ENCODE results near the gene NELL2.

The NELL2 gene

DNA sequence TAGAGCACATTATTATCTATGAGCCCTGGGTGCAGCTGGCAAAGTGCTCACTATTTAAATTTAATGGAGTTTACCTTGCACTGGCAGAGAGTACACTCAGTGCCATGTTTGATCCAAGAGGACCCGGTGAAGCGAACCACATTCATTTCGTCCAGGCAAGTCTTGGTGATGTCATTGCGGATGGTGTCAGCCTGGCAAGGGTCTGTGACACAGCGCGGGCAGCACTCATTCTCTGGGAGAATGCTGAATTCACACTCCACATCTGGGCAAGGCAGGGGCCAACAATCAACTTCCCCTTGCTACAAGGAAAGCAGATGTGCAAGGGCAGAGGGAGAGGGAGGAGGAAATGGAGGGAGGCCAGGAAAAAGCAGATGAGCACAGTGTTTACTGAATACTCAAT, 356.2 kb downstream of the NELL2 start:
- H3K36me3 ChIP-seq (ENCODE audit: control insufficient read depth in 1 of 2, insufficient read depth in 2 of 2, low read depth in 1 of 2, low read length in 2 of 2), result no peaks in the 10 kb centered on the region
- no peak overlapping the region for H3K4me3 ChIP-seq (ENCODE audit: insufficient read depth in 1 of 2, low read depth in 1 of 2, low read length in 2 of 2)
- WGBS, result 96% methylated on average over 6 of the region's 6 CpGs
- no peaks in the 10 kb centered on the region for H3K9me3 ChIP-seq (ENCODE audit: control insufficient read depth, low read length)
- H3K4ac ChIP-seq (ENCODE audit: low read depth in 1 of 2, low read length in 2 of 2), result no peak overlapping the region
- no peak overlapping the region for H4K8ac ChIP-seq (ENCODE audit: low read length)
- H3K14ac ChIP-seq (ENCODE audit: low read length in 2 of 2), result no peak overlapping the region
- no peak overlapping the region for H3K27ac ChIP-seq (ENCODE audit: low read length, poor library complexity, severe bottlenecking)
- H3K9ac ChIP-seq (ENCODE audit: low read length), result no peak overlapping the region
- H3K23ac ChIP-seq (ENCODE audit: low read length in 2 of 2), result no peak overlapping the region
- no peak overlapping the region for H2AK5ac ChIP-seq (ENCODE audit: low read length, severe bottlenecking)
- H2AFZ ChIP-seq (ENCODE audit: low read depth, low read length), result no peak overlapping the region
- no peak overlapping the region for H4K91ac ChIP-seq (ENCODE audit: low read length)
- no peaks in the 10 kb centered on the region for H3K79me1 ChIP-seq (replicated peaks; ENCODE audit: low read length, poor library complexity, severe bottlenecking)
- no peak overlapping the region for H3K18ac ChIP-seq (ENCODE audit: low read depth in 1 of 2, low read length in 2 of 2)
- no peak for DNase-seq
- H3K4me1 ChIP-seq (ENCODE audit: control insufficient read depth, insufficient read depth, low read depth, low read length), result no peaks in the 10 kb centered on the region
- H3K27me3 ChIP-seq (ENCODE audit: control insufficient read depth in 1 of 2, insufficient read depth in 1 of 2, low read length in 2 of 2), result no peaks in the 10 kb centered on the region
- H2BK120ac ChIP-seq (ENCODE audit: low read depth, low read length), result no peak overlapping the region
- H2BK12ac ChIP-seq (ENCODE audit: low read length in 2 of 2), result no peak overlapping the region
- no peak overlapping the region for H2BK5ac ChIP-seq (ENCODE audit: low read depth, low read length, poor library complexity, severe bottlenecking)
- H2BK15ac ChIP-seq (ENCODE audit: low read depth, poor library complexity, severe bottlenecking), result no peak overlapping the region
- H3K4me2 ChIP-seq (ENCODE audit: low read length, poor library complexity, severe bottlenecking), result no peak overlapping the region

DNA sequence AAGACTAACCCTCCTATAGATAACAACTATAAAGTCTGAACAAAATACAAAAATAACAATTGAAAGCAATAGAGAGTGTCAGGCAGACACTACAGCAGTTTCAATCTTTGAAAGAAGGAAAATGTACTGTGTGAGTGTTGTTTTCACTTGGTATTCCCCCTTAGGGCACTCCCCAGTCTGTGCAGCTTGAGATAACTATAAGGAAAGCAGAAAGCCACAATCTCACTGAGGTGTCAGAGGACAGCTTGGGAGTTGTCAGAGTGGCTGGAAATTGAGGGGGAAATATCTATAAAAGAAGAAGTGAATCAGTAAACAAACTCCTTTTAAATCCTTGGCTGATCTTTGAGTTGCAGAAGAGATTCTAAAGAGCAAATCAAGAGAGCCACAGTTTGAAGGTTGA, 364.8 kb downstream of the NELL2 start:
- Histone ChIP-seq H4K91ac (ENCODE audit: low read length) (no peak overlapping the region), H2BK120ac (ENCODE audit: low read depth, low read length) (no peak overlapping the region), H3K79me1 (replicated peaks; ENCODE audit: low read length, poor library complexity, severe bottlenecking) (no peaks in the 10 kb centered on the region), H3K23ac (ENCODE audit: low read length in 2 of 2) (no peak overlapping the region), H2AK5ac (ENCODE audit: low read length, severe bottlenecking) (no peak overlapping the region), H3K4me1 (ENCODE audit: control insufficient read depth, insufficient read depth, low read depth, low read length) (no peaks in the 10 kb centered on the region), H3K27me3 (ENCODE audit: control insufficient read depth in 1 of 2, insufficient read depth in 1 of 2, low read length in 2 of 2) (no peaks in the 10 kb centered on the region), H3K4ac (ENCODE audit: low read depth in 1 of 2, low read length in 2 of 2) (no peak overlapping the region), H3K4me2 (ENCODE audit: low read length, poor library complexity, severe bottlenecking) (no peak overlapping the region), H2BK15ac (ENCODE audit: low read depth, poor library complexity, severe bottlenecking) (no peak overlapping the region), H3K9me3 (ENCODE audit: control insufficient read depth, low read length) (no peaks in the 10 kb centered on the region), H4K8ac (ENCODE audit: low read length) (no peak overlapping the region), H3K4me3 (ENCODE audit: insufficient read depth in 1 of 2, low read depth in 1 of 2, low read length in 2 of 2) (no peak overlapping the region), H3K18ac (ENCODE audit: low read depth in 1 of 2, low read length in 2 of 2) (no peak overlapping the region), H3K14ac (ENCODE audit: low read length in 2 of 2) (no peak overlapping the region), H3K9ac (ENCODE audit: low read length) (no peak overlapping the region), H3K36me3 (ENCODE audit: control insufficient read depth in 1 of 2, insufficient read depth in 2 of 2, low read depth in 1 of 2, low read length in 2 of 2) (no peaks in the 10 kb centered on the region), H2BK5ac (ENCODE audit: low read depth, low read length, poor library complexity, severe bottlenecking) (no peak overlapping the region), H2AFZ (ENCODE audit: low read depth, low read length) (no peak overlapping the region), H3K27ac (ENCODE audit: low read length, poor library complexity, severe bottlenecking) (no peak overlapping the region), H2BK12ac (ENCODE audit: low read length in 2 of 2) (no peak overlapping the region)
- no peak for DNase-seq

DNA sequence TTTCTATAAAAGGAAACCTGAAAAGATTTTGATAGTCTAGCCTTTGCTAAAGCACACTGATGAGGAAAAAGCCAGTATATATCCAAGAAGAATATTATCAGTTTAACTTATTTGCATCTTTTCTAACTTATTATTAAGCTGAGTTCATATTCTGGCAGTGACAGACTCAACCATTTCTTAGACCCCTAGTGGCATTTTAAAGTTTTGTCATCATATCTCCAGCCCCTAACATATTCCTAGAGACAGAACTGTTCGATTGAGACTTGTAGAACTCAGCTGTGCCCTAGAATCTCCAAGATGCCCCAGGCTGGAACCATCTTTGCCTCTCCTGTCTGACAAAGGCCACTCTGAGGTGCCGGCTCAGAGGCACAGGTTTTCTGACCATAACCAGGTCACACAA, 365.6 kb downstream of the NELL2 start:
- H3K27ac ChIP-seq (ENCODE audit: low read length, poor library complexity, severe bottlenecking), result no peak overlapping the region
- no peak overlapping the region for H2BK120ac ChIP-seq (ENCODE audit: low read depth, low read length)
- H3K36me3 ChIP-seq (ENCODE audit: control insufficient read depth in 1 of 2, insufficient read depth in 2 of 2, low read depth in 1 of 2, low read length in 2 of 2), result no peaks in the 10 kb centered on the region
- no peak overlapping the region for H2BK12ac ChIP-seq (ENCODE audit: low read length in 2 of 2)
- H3K9me3 ChIP-seq (ENCODE audit: control insufficient read depth, low read length), result no peaks in the 10 kb centered on the region
- WGBS, result 57% methylated on average over 1 of the region's 2 CpGs
- H3K27me3 ChIP-seq (ENCODE audit: control insufficient read depth in 1 of 2, insufficient read depth in 1 of 2, low read length in 2 of 2), result no peaks in the 10 kb centered on the region
- no peak overlapping the region for H3K4me3 ChIP-seq (ENCODE audit: insufficient read depth in 1 of 2, low read depth in 1 of 2, low read length in 2 of 2)
- no peaks in the 10 kb centered on the region for H3K79me1 ChIP-seq (replicated peaks; ENCODE audit: low read length, poor library complexity, severe bottlenecking)
- no peak overlapping the region for H4K8ac ChIP-seq (ENCODE audit: low read length)
- no peak overlapping the region for H2AK5ac ChIP-seq (ENCODE audit: low read length, severe bottlenecking)
- no peak overlapping the region for H4K91ac ChIP-seq (ENCODE audit: low read length)
- no peaks in the 10 kb centered on the region for H3K4me1 ChIP-seq (ENCODE audit: control insufficient read depth, insufficient read depth, low read depth, low read length)
- H2BK15ac ChIP-seq (ENCODE audit: low read depth, poor library complexity, severe bottlenecking), result no peak overlapping the region
- H2BK5ac ChIP-seq (ENCODE audit: low read depth, low read length, poor library complexity, severe bottlenecking), result no peak overlapping the region
- H3K4me2 ChIP-seq (ENCODE audit: low read length, poor library complexity, severe bottlenecking), result no peak overlapping the region
- no peak overlapping the region for H3K4ac ChIP-seq (ENCODE audit: low read depth in 1 of 2, low read length in 2 of 2)
- H3K14ac ChIP-seq (ENCODE audit: low read length in 2 of 2), result no peak overlapping the region
- no peak overlapping the region for H3K9ac ChIP-seq (ENCODE audit: low read length)
- H3K23ac ChIP-seq (ENCODE audit: low read length in 2 of 2), result no peak overlapping the region
- no peak overlapping the region for H3K18ac ChIP-seq (ENCODE audit: low read depth in 1 of 2, low read length in 2 of 2)
- H2AFZ ChIP-seq (ENCODE audit: low read depth, low read length), result no peak overlapping the region
- no peak for DNase-seq

DNA sequence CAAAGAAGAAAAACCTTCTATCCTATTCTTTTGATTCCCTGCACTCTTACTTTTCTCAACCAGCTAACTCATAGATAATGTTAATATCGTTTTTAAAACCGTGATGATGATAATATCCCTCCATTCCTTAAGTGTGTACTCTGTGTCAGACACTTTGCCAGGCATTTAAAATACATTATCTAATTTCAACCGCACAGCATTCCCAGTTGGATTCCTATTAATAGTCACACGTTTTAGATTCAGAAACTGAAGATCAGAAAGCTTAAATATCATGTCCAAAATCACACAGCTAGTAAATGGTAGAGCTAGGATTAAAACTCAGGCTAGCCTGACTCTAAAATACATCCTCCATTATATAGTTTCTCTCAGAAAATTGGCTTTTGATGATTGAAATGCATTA, 366.0 kb downstream of the NELL2 start:
- Histone ChIP-seq H4K91ac (ENCODE audit: low read length) (no peak overlapping the region), H2AK5ac (ENCODE audit: low read length, severe bottlenecking) (no peak overlapping the region), H3K4me3 (ENCODE audit: insufficient read depth in 1 of 2, low read depth in 1 of 2, low read length in 2 of 2) (no peak overlapping the region), H3K27ac (ENCODE audit: low read length, poor library complexity, severe bottlenecking) (no peak overlapping the region), H3K27me3 (ENCODE audit: control insufficient read depth in 1 of 2, insufficient read depth in 1 of 2, low read length in 2 of 2) (no peaks in the 10 kb centered on the region), H3K79me1 (replicated peaks; ENCODE audit: low read length, poor library complexity, severe bottlenecking) (no peaks in the 10 kb centered on the region), H3K4ac (ENCODE audit: low read depth in 1 of 2, low read length in 2 of 2) (no peak overlapping the region), H2BK5ac (ENCODE audit: low read depth, low read length, poor library complexity, severe bottlenecking) (no peak overlapping the region), H3K18ac (ENCODE audit: low read depth in 1 of 2, low read length in 2 of 2) (no peak overlapping the region), H3K9me3 (ENCODE audit: control insufficient read depth, low read length) (no peaks in the 10 kb centered on the region), H3K36me3 (ENCODE audit: control insufficient read depth in 1 of 2, insufficient read depth in 2 of 2, low read depth in 1 of 2, low read length in 2 of 2) (no peaks in the 10 kb centered on the region), H4K8ac (ENCODE audit: low read length) (no peak overlapping the region), H3K4me2 (ENCODE audit: low read length, poor library complexity, severe bottlenecking) (no peak overlapping the region), H2BK120ac (ENCODE audit: low read depth, low read length) (no peak overlapping the region), H3K23ac (ENCODE audit: low read length in 2 of 2) (no peak overlapping the region), H3K14ac (ENCODE audit: low read length in 2 of 2) (no peak overlapping the region), H3K4me1 (ENCODE audit: control insufficient read depth, insufficient read depth, low read depth, low read length) (no peaks in the 10 kb centered on the region), H3K9ac (ENCODE audit: low read length) (no peak overlapping the region), H2BK15ac (ENCODE audit: low read depth, poor library complexity, severe bottlenecking) (no peak overlapping the region), H2BK12ac (ENCODE audit: low read length in 2 of 2) (no peak overlapping the region), H2AFZ (ENCODE audit: low read depth, low read length) (no peak overlapping the region)
- WGBS, result 98% methylated on average over 3 of the region's 4 CpGs
- DNase-seq, result no peak

All from mesenchymal stem cell (in vitro differentiated cells and primary cell).